ENCODE measurements around the gene CHCHD6. TPM values are rescaled to one million over a fixed set of nuclear protein-coding genes. Genes with fewer than 3 reads are reported as not detected.

CHCHD6 gene
- total and polyA plus RNA-seq, 2 of the 4 experiments (the other 2 are of a cell fraction) = 18.8 to 28.9 TPM

- no peak for TF ChIP-seq NFE2L2 (IDR thresholded peaks at IDR 0.05; ENCODE audit: low read depth, low read length)
These were observed 37.1 kb upstream of the CHCHD6 start (continued) for GRCh38 chr3:126666658-126667528.

- Histone ChIP-seq H2AFZ (replicated peaks; ENCODE audit: low read length, poor library complexity) (no peak overlapping the region), H2BK20ac (ENCODE audit: low read depth, low read length) (no peak overlapping the region), H3K4me2 (ENCODE audit: low read depth, low read length) (no peak overlapping the region), H3K4me1 (ENCODE audit: control insufficient read depth, insufficient read depth, low read length) (peaks cover 2% of the 10 kb centered on the region; the same call in 1 of the 2 replicates), H3K4ac (ENCODE audit: low read depth, low read length) (no peak overlapping the region), H3K18ac (ENCODE audit: low read depth, low read length) (no peak overlapping the region), H3K4me3 (ENCODE audit: insufficient read depth, low read depth, low read length) (no peak overlapping the region), H2BK5ac (ENCODE audit: low read depth, low read length, poor library complexity, severe bottlenecking) (no peak overlapping the region), H2BK15ac (ENCODE audit: low read depth, low read length) (no peak overlapping the region), H3K14ac (replicated peaks; ENCODE audit: low read depth, low read length) (no peak overlapping the region), H2AK9ac (replicated peaks; ENCODE audit: low read depth, low read length, poor library complexity) (no peak overlapping the region), H4K91ac (ENCODE audit: insufficient read depth, low read depth, low read length) (no peak overlapping the region), H3K79me1 (ENCODE audit: low read depth in 1 of 2, low read length in 2 of 2) (no peaks in the 10 kb centered on the region), H3K23ac (ENCODE audit: low read depth, low read length) (no peak overlapping the region), H3K36me3 (ENCODE audit: control insufficient read depth, insufficient read depth, low read length) (no peaks in the 10 kb centered on the region), H3K27ac (ENCODE audit: insufficient read depth, low read length) (no peak overlapping the region), H3K9ac (ENCODE audit: low read depth, low read length) (no peak overlapping the region), H4K8ac (ENCODE audit: low read depth in 2 of 2, low read length in 2 of 2) (no peak overlapping the region), H2BK120ac (ENCODE audit: low read depth, low read length) (no peak overlapping the region), H3K9me3 (ENCODE audit: control insufficient read depth, insufficient read depth, low read length) (no peaks in the 10 kb centered on the region; the same call in 1 of the 2 replicates), H3K9me1 (ENCODE audit: insufficient read depth, low read length) (no peaks in the 10 kb centered on the region), H3K56ac (ENCODE audit: extremely low read depth, insufficient read depth, low read length) (no peak overlapping the region), H2AK5ac (ENCODE audit: low read depth, low read length) (no peak overlapping the region), H4K20me1 (ENCODE audit: insufficient read depth, low read length) (no peaks in the 10 kb centered on the region), H4K5ac (ENCODE audit: low read depth, low read length) (no peak overlapping the region), H3K27me3 (ENCODE audit: control insufficient read depth, insufficient read depth, low read length) (peaks cover 46% of the 10 kb centered on the region)
- TF ChIP-seq MAFK (IDR thresholded peaks at IDR 0.05; ENCODE audit: low read depth, low read length) (no peak), FOS (IDR thresholded peaks at IDR 0.05; ENCODE audit: low read depth, low read length) (no peak), USF2 (IDR thresholded peaks at IDR 0.05; ENCODE audit: low read depth, low read length) (no peak), MXI1 (IDR thresholded peaks at IDR 0.05; ENCODE audit: borderline replicate concordance, low read depth, low read length) (no peak), CEBPB (IDR thresholded peaks at IDR 0.05; ENCODE audit: low read depth, low read length) (no peak), CTCF (conservative IDR thresholded peaks at IDR 0.05; ENCODE audit: low read depth, low read length) (no peak), CHD1 (IDR thresholded peaks at IDR 0.05; ENCODE audit: low read depth, low read length) (no peak), MAZ (IDR thresholded peaks at IDR 0.05; ENCODE audit: borderline replicate concordance, low read depth, low read length) (no peak), RAD21 (IDR thresholded peaks at IDR 0.05; ENCODE audit: low read length) (no peak), RFX5 (IDR thresholded peaks at IDR 0.05; ENCODE audit: low read depth, low read length) (no peak)
- ChIA-PET CTCF (no interaction called here), POLR2A (ENCODE audit: unreplicated experiment) (no interaction called here)
- ATAC-seq (ENCODE audit: low read depth) (no peak), DNase-seq (no peak)
- BruUV-seq (replicated peaks) = no TSS peak
- intact Hi-C loops (cut with micrococcal nuclease) = no loop called here
- dilution Hi-C loops (cut with HindIII; ENCODE audit: low sequenced_read_pairs, unreplicated experiment) = no loop called here
- 50% methylated on average over 5 of the region's 15 CpGs; no CpG with 5 or more reads in 1 of the 2 experiments for WGBS, 2 experiments (ENCODE audit: extremely low coverage in 2 of 2, insufficient read length in 1 of 2)
- in situ Hi-C loops (cut with MboI; ENCODE audit: low sequenced_read_pairs) = no loop called here
These were observed 36.2 kb upstream of the CHCHD6 start for GRCh38 chr3:126667631-126668449.

Data from IMR-90 (cell line).